ENCODE results near the gene ST8SIA4.
A peak's percentile ranks its signal among the peaks of the same experiment; 100 is the strongest.

ST8SIA4 gene

GRCh38 chr5:100872408-100873190, 30.5 kb downstream of the ST8SIA4 start:
- no peak for DNase-seq (ENCODE audit: insufficient read length, low spot score)
- FAIRE-seq, result peak; percentile 84

GRCh38 chr5:100867039-100867562, 36.0 kb downstream of the ST8SIA4 start:
- FAIRE-seq, result peak; percentile 49

GRCh38 chr5:100864931-100865330, 38.2 kb downstream of the ST8SIA4 start:
- FAIRE-seq (no peak), DNase-seq (ENCODE audit: insufficient read length, low spot score) (no peak)

More at GRCh38 chr5:100867039-100867562, 36.0 kb downstream of the ST8SIA4 start:
- DNase-seq (ENCODE audit: insufficient read length, low spot score), result no peak

GRCh38 chr5:100863739-100864138, 39.3 kb downstream of the ST8SIA4 start:
- no peak for FAIRE-seq

GRCh38 chr5:100861148-100861547, 41.9 kb downstream of the ST8SIA4 start:
- DNase-seq (ENCODE audit: insufficient read length, low spot score) (no peak), FAIRE-seq (peak; percentile 80)

More at GRCh38 chr5:100863739-100864138, 39.3 kb downstream of the ST8SIA4 start:
- DNase-seq (ENCODE audit: insufficient read length, low spot score), result no peak

GRCh38 chr5:100860407-100860806, 42.7 kb downstream of the ST8SIA4 start:
- FAIRE-seq, result peak; percentile 96
- no peak for DNase-seq (ENCODE audit: insufficient read length, low spot score)

- DNase-seq (ENCODE audit: insufficient read length, low spot score), result no peak
- FAIRE-seq, result peak; percentile 64
Measured at GRCh38 chr5:100858987-100859545, 44.0 kb downstream of the ST8SIA4 start.

- peak; percentile 93 for FAIRE-seq
- DNase-seq (ENCODE audit: insufficient read length, low spot score), result no peak
Measured at GRCh38 chr5:100856462-100856861, 46.6 kb downstream of the ST8SIA4 start.

GRCh38 chr5:100855937-100856430, 47.1 kb downstream of the ST8SIA4 start:
- DNase-seq (ENCODE audit: insufficient read length, low spot score) (no peak), FAIRE-seq (no peak)

GRCh38 chr5:100855295-100855694, 47.8 kb downstream of the ST8SIA4 start:
- DNase-seq (ENCODE audit: insufficient read length, low spot score), result no peak
- peak; percentile 80 for FAIRE-seq

GRCh38 chr5:100854591-100854990, 48.5 kb downstream of the ST8SIA4 start:
- peak; percentile 49 for FAIRE-seq
- no peak for DNase-seq (ENCODE audit: insufficient read length, low spot score)

GRCh38 chr5:100853582-100853981, 49.5 kb downstream of the ST8SIA4 start:
- DNase-seq (ENCODE audit: insufficient read length, low spot score) (no peak), FAIRE-seq (no peak)

- FAIRE-seq (peak; percentile 99), DNase-seq (ENCODE audit: insufficient read length, low spot score) (peak; percentile 19)
Measured at GRCh38 chr5:100852988-100853449, 50.1 kb downstream of the ST8SIA4 start.

GRCh38 chr5:100852051-100852450, 51.0 kb downstream of the ST8SIA4 start:
- DNase-seq (ENCODE audit: insufficient read length, low spot score) (no peak), FAIRE-seq (no peak)

- DNase-seq (ENCODE audit: insufficient read length, low spot score) (no peak), FAIRE-seq (peak; percentile 82)
Measured at GRCh38 chr5:100846772-100847171, 56.3 kb downstream of the ST8SIA4 start.

- FAIRE-seq, result peak; percentile 78
- DNase-seq (ENCODE audit: insufficient read length, low spot score), result no peak
Measured at GRCh38 chr5:100842080-100842479, 61.0 kb downstream of the ST8SIA4 start.

- no peak for FAIRE-seq
Measured at GRCh38 chr5:100841358-100842076, 61.6 kb downstream of the ST8SIA4 start.

GRCh38 chr5:100840789-100841188, 62.3 kb downstream of the ST8SIA4 start:
- no peak for DNase-seq (ENCODE audit: insufficient read length, low spot score)
- FAIRE-seq, result no peak

More at GRCh38 chr5:100841358-100842076, 61.6 kb downstream of the ST8SIA4 start:
- DNase-seq (ENCODE audit: insufficient read length, low spot score), result no peak

- peak; percentile 95 for FAIRE-seq
- DNase-seq (ENCODE audit: insufficient read length, low spot score), result no peak
Measured at GRCh38 chr5:100840370-100840769, 62.7 kb downstream of the ST8SIA4 start.

GRCh38 chr5:100838048-100838473, 65.0 kb downstream of the ST8SIA4 start:
- peak; percentile 89 for FAIRE-seq
- DNase-seq (ENCODE audit: insufficient read length, low spot score), result no peak

- FAIRE-seq (peak; percentile 56), DNase-seq (ENCODE audit: insufficient read length, low spot score) (no peak)
Measured at GRCh38 chr5:100834519-100834918, 68.6 kb downstream of the ST8SIA4 start.

All from GM19239 (cell line).